Adrenal gland (tissue), 5 donors: ENCODE measurements around the gene FYN.

Experiments used
- CTCF ChIP-seq, 6 experiments: fragments of 450-650 bp in 4 of 6; fragments of 200-600 bp in 2 of 6; sonication (generic) in 1 of 6; IDR thresholded peaks; 1 replicate in 5 of 6; 2 replicates in 1 of 6; pipeline versions ENCODE4 v1.5.1 to v1.8.0; 2016 to 2021; ENCODE audit warnings: antibody characterized with exemption in 6 of 6, mild to moderate bottlenecking in 2 of 6, moderate library complexity in 1 of 6
- POLR2A ChIP-seq, 2 donors: fragments of 450-650 bp; IDR thresholded peaks; one replicate each; pipeline ENCODE4 v1.6.1; 2017; ENCODE audit warnings: antibody characterized with exemption in 2 of 2, mild to moderate bottlenecking in 2 of 2, moderate library complexity in 1 of 2
- donor health status: DM: no; HTN: no; CAD: no.

- TF ChIP-seq CTCF (IDR thresholded peaks at IDR 0.05), result no peak
- no peak for TF ChIP-seq POLR2A (IDR thresholded peaks at IDR 0.05)
These were observed 256.1 kb downstream of the FYN start for GRCh38 chr6:111617149-111617548.
